GM23248 (cell line): Measurements from ENCODE around the gene YJEFN3.

Experiments
- EZH2 ChIP-seq: fragments of 200-600 bp; sonication (generic); IDR thresholded peaks from 2 replicates; pipeline ENCODE4 v1.6.1; 2018; ENCODE audit warnings: antibody characterized with exemption, mild to moderate bottlenecking; ENCODE audit not compliant: insufficient read depth, poor library complexity, severe bottlenecking
- EZH2phosphoT487 ChIP-seq: fragments of 200-600 bp; sonication (generic); IDR thresholded peaks from 2 replicates; pipeline ENCODE4 v1.6.1; 2018; ENCODE audit warnings: antibody characterized with exemption, moderate library complexity, mild to moderate bottlenecking, low read depth; ENCODE audit not compliant: insufficient read depth

DNA sequence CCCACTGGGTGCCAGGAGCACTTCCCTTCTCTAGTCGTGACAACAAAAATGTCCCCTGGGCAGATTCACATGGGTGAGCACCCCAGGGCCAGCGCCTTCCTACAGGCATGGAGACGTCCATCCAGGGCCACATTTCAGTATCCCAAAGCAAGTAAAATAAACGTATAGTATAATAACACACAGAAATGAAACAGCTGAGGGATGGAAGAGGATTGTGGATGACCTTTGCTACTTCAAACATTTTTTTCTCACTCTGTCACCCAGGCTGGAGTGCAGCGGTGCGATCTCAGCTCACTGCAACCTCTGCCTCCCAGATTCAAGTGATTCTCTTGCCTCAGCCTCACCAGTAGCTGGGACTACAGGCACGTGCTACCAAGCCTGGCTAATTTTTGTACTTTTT is 37.6 kb downstream of the YJEFN3 start:
- TF ChIP-seq EZH2, result no peak
- no peak for TF ChIP-seq EZH2phosphoT487
